Measurements from ENCODE around the gene SBF2.

DNA sequence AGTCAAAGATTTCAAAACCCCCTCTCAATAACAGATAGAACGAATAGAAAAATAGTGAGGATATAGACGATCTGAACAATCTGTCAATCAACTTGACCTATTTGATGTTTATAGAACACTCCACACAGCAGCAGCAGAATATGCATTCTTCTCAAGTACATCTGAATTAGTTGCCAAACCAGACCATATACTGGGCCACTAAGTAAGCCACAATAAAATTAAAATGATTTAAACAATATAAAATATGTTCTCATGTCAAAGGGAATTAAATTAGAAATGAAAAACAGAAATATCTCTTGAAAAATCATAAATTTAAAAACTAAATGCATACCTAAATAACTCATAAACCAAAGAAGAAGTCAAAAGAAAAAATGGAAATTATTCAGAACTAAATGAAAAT, 229.2 kb downstream of the SBF2 start:
- TF ChIP-seq CTCF (IDR thresholded peaks at IDR 0.05; ENCODE audit: insufficient read depth, low read length, poor library complexity, severe bottlenecking): no peak
- no peak for TF ChIP-seq EZH2phosphoT487 (conservative IDR thresholded peaks at IDR 0.05; ENCODE audit: low read length)

All from SU-DHL-6 (cell line).